Posterior cingulate gyrus (tissue), 11 donors: ENCODE measurements around the gene U2SURP.
A peak's percentile ranks its signal among the peaks of the same experiment; 100 is the strongest.
"Not testable (repeated sequence)": the region's sequence is repeated elsewhere in the genome, so short reads cannot be mapped to it uniquely, and the experiment has no call there.

Experiments
- DNase-seq, 10 donors: peaks; one replicate each; pipeline versions ENCODE4 v3.0.0 to v3.0.0-alpha.2; 2020 to 2021; ENCODE audit warnings: mixed read lengths in 3 of 10
- intact Hi-C: fragments of 100-400 bp; cut with DNase I; formaldehyde crosslinking; loops from one replicate; pipeline ENCODE4 v1.15.1; 2023

U2SURP gene

DNA sequence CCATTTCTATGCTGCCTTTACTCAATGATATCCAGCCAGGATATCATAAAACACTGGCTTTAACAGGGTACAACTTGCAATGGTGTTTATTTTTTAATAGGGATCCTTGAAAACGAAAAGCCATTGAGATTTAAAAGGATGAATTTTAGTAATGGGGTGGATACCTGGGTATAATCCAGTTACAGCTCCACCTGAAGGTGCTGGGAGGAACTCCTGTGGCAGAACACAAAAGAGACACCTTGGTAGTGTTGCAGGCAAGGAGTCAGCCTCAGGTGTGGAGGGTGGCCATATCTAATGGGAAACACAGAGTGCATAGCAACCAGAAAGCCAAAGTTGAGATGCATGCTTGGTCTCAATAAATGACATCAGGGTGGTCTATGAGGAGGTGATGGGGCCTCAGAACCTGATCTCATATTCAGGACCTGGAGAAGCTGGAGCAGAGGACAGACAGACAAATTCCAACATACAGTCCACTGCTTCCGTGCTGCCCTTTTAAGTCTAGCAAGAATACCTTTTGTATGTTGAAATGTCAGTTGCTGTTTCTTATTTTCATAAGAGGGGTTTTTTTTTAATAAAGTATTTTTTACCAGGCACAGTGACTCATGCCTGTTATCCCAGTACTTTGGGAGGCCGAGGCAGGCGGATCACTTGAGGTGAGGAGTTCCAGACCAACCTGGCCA is 25.9 kb upstream of the U2SURP start:
- no peak for DNase-seq
- intact Hi-C loops = no loop called here

DNA sequence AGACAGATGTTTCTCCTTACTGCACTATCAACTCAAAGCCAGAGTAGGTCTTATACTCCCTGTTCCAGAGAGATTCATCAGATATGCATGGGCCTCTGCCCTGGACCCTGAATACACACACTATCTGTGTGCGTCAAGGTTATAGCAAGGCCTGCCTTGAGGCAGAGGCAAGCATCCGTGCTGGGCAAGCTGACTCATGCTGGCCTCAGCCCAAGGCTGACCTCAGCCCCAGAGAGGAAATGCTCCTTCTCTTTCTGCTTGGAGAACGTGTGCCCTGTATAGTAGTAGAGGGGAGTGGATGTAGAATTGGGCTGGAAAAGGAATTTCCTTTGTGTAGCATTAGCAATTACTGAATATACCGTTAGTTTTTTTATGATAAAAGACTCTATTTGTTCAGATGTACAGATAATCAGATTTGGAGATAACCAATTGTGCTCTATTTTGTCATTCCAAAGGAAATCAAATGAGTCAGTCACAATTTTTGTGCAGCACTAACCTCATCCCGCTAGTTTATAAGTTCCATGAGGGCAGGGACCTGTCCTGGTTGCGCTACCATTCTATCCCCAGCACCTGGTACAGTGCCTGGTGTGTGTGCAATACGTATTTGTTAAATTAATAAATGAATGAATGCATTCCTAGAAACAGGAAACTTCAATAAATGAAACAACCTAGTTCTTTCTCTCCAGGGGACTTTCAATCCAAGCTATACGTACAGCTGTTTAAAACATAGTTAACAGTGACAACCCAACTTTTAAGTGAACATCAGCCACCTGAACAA is 24.6 kb upstream of the U2SURP start:
- peak in 6 of 10 donors; percentile 34 to 89 (median 46) for DNase-seq
- intact Hi-C loops = no loop called here

DNA sequence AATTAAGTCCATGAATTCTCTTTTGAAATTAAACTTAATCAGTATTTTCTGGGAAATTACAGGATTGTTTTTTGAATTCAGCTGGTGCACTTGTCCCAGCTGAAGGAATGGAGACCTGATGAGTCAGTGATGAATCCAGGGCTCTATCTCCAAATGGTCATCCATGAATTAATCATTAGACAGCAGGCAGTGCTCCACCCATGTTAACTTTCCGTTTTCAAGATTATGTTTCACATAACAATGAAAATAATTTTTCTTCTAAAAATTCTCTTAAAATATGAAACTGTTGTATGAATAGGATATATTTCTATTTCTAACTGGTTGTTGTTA is 24.0 kb upstream of the U2SURP start:
- intact Hi-C loops = no loop called here
- no peak for DNase-seq

DNA sequence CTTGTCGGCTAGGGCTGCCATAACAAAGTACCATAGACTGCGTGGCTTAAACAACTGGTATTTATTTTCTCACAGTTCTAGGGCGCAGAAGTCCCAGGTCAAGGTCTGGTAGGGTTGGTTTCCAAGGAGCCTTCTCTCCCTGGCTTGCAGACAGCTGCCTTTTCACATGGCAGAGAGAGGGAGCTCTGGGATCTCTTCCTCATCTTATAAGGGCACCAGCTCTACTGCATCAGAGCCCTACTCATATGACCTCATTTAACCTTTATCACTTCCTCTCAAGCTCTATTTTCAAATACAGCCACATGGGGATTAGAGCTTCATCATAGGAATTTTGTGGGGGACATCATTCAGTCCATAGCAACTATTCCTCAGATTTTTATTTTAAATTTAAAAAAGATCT is 20.3 kb upstream of the U2SURP start:
- no peak for DNase-seq

DNA sequence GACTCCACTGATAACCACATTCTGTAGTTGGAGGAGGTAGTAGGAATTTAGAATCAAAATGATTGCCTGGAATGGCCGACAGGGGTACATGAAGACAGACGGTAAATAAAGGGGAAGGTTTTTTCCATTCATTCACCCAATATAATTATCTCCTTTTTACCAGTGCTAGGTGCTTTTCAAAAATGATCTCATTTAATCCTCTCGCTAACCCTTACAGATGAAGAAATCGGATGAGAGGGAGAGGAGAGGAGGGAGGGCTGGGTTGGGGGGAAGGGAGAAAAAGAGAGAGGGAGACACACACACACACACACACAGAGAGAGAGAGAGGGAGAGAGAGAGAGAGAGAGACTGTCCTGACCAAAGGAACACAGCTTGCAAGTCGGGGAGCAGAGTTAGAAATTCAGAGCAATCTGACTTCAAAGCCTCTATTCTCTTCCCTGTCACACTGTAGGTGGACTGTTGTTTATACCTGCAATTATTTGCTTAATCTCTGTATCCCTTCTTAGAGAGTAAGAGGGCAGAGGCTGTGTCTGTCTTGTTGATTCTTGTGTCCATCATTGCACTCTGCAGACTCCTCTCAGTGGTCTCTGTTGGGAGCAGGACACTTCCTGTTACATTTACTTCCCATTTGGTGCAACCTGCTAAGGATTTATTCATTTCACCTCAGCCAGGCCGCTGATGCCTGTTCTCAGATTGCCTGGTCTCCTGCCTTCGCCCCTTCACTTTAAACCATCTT is 19.2 kb upstream of the U2SURP start:
- no peak for DNase-seq
- intact Hi-C loops = no loop called here

More for the DNA sequence above, 20.3 kb upstream of the U2SURP start:
- intact Hi-C loops = no loop called here

DNA sequence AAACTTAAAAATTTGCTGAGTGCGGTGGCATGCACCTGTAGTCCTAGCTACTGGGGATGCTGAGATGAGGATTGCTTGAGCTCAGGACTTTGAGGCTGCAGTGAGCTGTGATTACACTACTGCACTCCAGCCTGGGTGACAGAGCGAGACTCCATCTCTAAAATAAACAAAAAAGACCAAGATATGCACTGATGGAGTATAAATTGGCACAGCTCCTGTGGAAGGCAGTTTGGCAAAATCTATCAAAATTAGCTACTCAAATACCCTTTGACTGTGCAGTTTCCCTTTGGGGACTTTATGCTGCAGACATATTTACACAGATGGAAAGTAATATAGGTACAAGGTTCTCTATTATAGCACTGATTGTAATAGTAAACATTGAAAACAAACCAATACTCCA is 18.1 kb upstream of the U2SURP start:
- DNase-seq = no peak
- intact Hi-C loops = no loop called here

DNA sequence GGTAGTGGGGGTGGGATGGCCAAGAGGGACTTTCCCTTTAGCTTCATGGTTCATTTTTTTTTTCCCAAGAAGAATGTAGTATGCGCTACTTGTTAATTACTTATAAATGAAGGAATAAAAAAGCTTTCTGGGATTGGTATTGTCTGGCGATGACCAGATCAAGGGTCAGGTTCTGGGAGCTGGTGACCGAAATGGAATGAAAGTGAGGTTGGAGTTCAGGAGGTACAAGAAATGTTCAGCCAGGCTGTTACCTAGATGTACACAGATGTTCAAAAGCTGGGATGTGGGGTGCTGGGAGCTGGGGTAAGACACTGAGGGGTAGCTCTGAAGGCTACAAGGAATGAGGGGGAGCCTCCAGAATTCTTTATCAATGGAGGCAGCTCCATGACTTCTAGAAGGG is 17.1 kb upstream of the U2SURP start:
- no peak for DNase-seq
- intact Hi-C loops = no loop called here

DNA sequence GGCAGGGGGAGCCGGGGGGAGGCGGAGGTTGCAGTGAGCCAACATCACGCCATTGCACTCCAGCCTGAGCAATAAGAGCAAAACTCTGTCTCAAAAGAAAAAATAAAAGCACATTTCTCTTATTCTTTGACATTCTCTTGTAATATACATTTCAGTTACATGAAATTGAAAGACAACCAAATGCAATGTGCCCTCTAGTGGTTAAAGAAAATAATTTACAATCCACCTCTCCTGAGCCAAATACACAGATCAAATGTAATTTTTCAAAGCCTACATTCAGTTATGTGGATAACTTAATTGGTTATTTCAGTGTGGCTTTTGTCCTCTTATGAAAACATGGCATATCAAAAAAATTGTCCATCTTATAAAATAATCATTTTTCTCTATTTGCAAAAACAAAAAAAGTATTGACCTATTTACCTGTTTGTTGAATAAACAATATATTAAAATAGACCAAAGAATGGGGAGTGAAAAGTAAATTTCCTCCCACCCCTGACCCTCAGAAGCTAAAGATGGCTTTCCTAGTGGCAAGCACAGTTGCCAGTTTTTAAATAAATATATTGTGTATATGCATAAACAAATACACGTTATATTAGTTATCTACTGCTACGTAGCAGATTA is 14.2 kb upstream of the U2SURP start:
- intact Hi-C loops = loop anchor here (2.0 kb wide), 1 partner anchor 158 kb away; no protein-coding TSS in a partner anchor
- no peak for DNase-seq

DNA sequence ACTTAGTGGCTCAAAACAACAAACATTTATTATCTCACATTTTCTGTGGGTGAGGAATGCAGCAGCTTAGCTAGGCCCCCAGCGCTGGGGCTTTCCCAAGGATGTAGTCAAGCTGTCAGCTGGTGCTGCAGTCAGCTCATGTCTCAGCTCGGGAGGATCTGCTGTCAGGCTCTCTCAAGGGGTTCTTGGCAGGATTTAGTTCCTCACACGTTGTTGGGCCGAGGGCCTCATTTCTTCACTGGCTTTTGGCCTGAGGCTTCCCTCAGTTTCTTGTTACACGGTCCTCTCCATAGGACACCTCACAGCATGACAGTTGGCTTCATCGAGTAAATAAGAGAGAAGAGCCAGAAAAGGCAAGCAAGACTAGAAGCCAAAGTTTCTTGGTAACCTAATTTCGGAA is 13.7 kb upstream of the U2SURP start:
- DNase-seq = no peak
- intact Hi-C loops = loop anchor here (2.0 kb wide), 1 partner anchor 159 kb away; no protein-coding TSS in a partner anchor

DNA sequence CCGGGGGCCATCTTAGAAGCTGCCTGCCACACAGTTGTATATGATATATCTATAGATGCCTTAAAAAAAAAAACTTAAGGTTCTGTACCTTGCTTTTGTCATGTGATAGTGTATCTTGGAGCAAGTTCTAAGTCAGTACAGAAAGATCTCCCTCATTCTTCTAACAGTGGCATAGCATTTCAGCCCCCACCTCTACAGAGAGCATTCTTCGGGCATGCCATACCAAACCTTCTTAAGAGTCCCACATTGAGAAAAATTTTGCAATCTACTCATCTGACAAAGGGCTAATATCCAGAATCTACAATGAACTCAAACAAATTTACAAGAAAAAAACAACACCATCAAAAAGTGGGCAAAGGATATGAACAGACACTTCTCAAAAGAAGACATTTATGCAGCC is 13.1 kb upstream of the U2SURP start:
- intact Hi-C loops, DNase-seq: not testable (repeated sequence)

DNA sequence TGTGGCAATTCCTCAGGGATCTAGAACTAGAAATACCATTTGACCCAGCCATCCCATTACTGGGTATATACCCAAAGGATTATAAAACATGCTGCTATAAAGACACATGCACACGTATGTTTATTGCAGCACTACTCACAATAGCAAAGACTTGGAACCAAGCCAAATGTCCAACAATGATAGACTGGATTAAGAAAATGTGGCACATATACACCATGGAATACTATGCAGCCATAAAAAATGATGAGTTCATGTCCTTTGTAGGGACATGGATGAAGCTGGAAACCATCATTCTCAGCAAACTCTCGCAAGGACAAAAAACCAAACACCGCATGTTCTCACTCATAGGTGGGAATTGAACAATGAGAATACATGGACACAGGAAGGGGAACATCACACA is 12.5 kb upstream of the U2SURP start:
- intact Hi-C loops, DNase-seq: not testable (repeated sequence)

DNA sequence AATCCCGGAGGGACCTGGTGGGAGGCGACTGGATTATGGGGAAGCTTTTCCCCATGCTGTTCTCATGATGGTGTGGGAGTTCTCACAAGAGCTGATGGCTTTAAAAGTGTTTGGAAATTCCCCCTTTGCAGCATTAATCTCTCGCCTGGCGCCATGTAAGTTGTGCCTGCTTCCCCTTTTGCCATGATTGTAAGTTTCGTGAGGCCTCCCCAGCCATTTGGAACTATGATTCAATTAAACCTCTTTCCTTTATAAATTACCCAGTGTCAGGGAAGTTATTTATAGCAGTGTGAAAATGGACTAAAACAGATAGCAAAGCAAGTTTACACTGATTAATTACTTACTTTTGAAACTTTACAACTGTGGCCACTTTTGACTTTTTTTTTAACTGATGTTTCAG is 10.6 kb upstream of the U2SURP start:
- no peak for DNase-seq
- intact Hi-C loops = no loop called here

DNA sequence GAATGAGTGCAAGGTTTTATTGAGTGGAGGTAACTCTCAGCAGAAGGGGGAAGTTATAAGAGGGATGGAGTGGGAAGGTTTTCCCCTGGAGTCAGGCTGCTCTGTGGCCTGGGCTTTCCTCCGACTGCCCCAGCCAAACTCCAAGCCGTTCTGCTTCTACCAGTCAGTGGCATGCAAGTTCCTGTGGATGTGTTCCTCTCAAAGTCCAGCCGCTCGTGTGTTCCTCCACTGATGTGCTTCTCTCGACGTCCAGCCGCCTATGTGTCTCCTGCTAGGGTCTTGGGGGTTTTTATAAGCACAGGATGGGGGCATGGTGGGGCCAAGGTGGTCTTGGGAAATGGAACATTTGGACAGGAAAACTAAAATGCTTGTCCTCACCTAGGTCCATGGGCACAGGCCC is 9.0 kb upstream of the U2SURP start:
- intact Hi-C loops = loop anchor here (2.0 kb wide), 1 partner anchor 406 kb away; no protein-coding TSS in a partner anchor
- no peak for DNase-seq

DNA sequence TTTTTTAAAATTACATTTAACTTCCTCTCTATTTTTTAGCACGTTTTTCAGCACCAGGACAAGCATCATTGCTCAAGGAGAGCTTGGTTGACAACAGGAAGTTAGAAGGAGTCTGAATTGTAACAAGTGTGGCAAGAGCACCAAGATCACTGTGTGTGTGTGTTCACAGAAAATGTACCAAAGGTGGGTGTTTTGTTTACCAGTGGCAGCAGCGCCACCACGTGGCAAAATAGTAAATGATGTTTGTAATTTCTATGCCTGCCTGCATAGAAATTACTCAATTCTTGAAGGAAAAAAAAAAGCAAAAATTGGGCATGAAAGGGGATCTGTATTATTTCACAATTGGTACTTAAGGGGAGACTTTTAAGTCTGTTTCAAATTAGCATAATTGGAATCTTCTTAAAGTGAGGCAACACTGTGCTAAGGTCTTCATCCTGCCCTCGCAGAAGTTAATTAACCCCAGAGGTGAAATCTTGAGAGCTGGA is 7.4 kb upstream of the U2SURP start:
- intact Hi-C loops = loop anchor here (2.0 kb wide), 2 partner anchors 165 to 407 kb away; no protein-coding TSS in a partner anchor
- peak in 7 of 10 donors; percentile 48 to 90 (median 63) for DNase-seq

DNA sequence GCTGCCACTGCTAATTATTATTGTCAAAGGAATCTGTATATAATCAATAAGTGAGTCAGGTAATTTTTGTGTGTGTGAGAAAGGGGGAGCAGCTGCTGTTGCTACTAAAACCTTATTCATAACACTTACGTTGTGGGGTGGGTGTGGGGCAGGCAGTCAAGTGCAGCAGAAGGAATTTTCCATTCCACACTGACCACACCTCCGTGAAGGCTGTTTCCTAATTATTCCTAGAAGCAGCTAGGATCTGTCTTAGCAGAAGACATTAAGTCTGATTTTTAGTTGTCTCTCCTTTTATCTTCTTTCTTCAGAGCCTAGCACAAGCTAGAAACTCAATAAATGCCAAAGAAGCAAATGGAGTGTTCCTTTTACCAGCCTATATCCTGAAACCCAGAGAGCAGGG is 4.0 kb upstream of the U2SURP start:
- intact Hi-C loops = no loop called here
- no peak for DNase-seq

DNA sequence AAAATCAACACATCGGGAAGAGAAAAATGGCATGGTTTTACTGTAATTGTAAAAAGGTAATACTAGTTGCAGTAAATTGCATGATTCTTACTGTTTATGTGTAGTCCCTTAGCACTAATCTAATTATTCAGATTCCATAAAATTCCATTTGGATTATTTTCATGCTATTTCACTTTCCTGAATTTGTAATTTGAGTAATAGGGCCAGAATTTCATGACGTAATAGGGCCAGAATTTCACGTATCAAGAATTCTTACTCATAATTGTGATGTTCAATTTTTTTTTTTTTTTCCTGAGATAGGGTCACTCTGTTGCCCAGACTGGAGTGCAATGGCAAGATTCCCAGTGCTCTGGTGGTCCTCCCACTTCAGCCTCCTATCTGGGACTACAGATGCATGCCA is 2.9 kb upstream of the U2SURP start:
- intact Hi-C loops = no loop called here
- no peak for DNase-seq

DNA sequence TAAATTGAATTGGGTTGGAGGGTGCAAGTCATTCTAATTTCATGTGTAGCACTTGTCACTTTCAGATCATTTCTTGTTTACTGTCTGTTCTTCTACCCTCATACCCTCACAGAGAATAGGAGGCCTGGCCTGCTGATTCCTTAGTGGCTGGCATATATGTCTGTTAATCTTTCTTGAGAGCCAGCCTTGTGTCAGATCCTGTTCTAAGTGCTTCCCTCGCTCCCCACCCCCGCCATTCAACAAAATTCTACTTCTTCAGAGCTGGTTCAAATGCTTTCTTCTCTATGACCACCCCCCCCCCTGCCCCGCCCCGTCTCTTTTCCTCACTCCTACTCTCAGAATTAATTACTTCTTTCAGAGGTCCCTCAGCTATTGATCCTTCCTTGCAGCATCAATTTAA is 1.5 kb upstream of the U2SURP start:
- no peak for DNase-seq
- intact Hi-C loops = loop anchor here (2.0 kb wide), 1 partner anchor 421 kb away; the partner anchor contains the start of gene ATR

DNA sequence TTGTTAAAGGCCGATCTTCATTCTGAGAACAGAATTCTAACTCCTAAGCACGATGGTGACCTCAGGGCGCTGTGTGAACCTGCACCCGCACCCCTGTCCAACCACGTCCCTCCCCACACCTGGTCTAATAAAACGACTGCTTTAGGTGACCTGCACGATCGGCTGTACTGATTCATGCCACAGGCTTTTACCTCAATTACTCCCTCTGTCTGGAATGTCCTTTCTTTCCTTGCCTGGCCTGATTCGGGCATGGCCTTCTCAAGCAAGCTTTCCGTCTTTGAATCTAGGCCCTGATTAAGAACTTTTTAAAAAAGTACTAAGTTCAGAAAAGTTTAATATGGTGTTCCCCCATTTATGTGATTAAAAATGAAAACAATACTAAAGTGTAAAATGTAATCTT is 842 bp upstream of the U2SURP start:
- DNase-seq = no peak
- intact Hi-C loops = loop anchor here (2.0 kb wide), 1 partner anchor 422 kb away; the partner anchor contains the start of gene ATR

DNA sequence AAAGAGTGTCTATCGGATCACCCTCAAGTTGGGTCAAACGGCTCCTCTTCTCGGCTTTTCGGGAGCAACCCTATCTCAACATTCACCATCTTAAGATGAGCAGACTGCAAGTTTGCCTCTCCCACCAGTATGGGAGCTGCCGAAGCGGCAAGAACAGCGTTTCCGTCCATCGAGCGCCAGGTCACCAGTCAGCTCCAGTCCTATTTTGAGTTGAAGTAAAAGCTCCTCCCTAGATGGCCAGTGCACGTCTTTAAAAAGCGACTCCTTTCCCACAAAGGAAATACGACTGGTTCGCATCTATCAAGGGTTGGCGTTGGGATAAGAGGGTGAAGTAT is 369 bp upstream of the U2SURP start:
- intact Hi-C loops = loop anchor here (2.0 kb wide), 1 partner anchor 422 kb away; the partner anchor contains the start of gene ATR
- DNase-seq = peak in 3 of 10 donors; percentile 40 to 94 (median 85)

DNA sequence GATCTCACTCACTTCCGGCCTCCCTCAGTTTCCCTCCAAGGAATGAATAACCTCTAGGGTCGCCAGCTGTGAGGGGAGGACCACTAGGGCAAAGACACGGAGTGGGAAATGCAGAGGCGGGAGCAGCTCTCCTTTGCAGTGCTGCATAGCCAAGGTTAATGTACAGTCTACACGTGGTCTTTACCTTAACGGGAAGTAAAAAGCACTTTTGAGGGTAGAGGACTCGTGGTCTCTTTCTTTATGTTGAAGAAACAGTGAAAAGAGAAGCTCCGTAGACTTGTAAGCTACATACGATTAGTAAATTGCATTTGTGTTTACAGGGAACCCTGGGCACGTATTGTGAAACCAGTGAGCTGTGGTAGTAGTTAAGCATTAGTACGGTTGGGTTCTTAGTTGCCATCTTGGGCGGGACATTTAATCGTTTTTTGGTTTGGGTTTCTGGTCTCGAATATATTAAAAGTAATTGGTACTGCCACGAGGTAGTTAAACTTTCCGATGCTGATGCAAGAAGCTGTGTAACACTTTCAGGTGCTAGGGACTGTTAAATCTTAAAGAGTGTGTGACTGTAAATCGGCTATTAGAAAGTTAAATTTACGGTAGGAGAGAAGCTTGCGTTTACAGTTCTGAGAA is 828 bp downstream of the U2SURP start:
- intact Hi-C loops = no loop called here
- no peak for DNase-seq
